ENCODE data around the gene ATP8B2.
A peak's percentile ranks its signal among the peaks of the same experiment; 100 is the strongest.
"Not testable (repeated sequence)": the region's sequence is repeated elsewhere in the genome, so short reads cannot be mapped to it uniquely, and the experiment has no call there.

Gene ATP8B2

DNA sequence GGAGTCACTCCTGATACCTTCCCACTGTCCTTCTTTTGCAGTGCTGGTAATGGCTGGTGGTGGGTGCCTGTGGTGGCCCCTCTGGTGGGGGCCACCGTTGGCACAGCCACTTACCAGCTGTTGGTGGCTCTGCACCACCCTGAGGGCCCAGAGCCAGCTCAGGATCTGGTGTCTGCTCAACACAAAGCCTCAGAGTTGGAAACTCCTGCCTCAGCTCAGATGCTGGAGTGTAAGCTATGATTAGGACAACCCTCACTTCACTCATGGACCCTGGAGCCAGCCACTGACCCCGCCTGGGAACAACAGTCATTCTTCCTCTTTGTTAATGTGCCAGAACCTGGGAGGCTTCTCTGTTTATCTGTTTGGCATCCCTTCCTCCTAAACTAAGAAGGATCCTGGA lies 1.1 kb upstream of the ATP8B2 start:
- DNase-seq: no peak

GRCh38 chr1:154325583-154326545 lies 539 bp downstream of the ATP8B2 start:
- DNase-seq: peak; percentile 40

DNA sequence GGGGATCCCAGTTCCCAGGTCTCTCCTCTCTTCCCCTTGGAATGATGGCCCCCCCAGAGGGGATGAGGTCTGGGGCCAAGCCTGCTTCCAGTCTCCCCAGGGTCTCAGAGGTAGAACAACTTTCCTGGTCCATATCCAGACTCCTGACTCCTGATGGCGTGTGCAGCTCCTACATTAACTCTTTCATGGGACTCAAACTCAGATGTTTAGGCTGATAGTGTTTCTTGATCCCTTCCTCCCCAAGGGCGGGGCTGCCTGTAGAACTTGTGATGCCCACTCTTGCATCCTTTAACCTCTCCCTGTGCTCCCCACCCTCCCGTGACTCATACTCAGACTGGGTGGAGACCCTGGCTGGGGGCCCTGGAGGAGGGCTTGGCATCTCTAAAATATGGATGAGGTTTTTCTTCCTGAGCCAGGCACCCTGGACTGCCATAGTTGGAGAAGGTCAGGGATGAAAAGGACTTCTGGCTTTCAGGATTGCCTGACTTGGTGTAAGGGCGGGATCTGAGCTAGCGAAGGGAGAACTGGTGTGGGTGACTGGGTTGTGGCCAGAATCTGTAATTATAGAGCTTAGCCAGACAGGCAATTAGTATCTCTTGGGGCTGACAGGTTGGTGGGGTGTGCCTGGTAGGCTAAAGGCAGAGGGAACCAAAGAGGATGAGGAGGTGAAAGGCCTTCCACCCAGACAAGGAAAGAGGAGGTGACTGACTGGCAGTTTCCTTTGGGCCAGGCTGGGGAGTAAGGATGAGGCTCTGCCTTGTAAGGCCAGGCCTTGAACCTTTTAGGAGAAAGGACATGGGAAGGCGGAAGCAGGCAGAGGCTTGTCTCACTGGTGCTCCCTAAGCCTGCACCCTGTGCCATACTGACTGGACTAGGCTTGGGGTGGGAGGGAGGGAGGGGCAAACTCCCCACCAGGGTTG lies 1.5 kb downstream of the ATP8B2 start:
- DNase-seq: no peak

DNA sequence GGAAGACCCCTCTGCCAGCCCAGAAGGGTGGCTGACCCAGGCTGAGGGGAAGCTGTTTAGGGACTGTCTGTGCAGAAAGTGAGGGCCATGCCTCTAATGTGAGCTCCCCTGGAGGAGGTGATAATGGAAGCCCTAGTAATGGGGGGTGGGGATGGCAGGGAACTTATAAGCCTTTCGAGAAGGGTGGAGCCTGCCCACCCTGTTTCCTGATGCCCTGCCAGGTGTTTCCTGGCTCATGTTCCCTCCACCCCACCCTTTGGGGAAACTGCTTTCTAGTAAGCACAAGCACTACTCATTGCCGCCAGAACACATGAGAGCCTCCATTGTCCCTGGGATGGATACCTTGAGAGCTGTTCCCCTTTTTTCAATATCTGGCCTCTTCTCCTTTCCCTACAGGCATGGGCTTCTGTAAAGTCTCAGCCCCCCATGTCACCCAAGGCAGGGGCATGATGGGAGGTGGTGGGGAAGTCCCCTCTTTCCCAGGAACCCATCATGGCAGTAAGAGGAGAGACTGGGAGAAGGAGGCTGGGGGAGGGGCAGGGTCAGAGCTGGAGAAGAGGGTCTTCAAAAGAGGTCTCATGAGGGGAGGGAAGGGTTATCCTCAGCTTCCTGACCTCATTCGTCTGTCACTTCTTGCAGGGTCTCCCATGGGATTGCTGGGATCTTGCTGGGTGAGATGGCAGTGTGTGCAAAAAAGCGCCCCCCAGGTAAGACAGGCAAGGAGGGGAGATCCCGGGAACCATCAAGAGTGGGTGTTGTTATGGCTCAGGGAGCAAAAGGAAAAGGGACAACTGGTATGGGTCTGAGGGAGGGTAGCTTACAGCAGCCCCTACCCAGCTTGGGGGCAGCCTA lies 2.4 kb downstream of the ATP8B2 start:
- peak; percentile 25 for DNase-seq

GRCh38 chr1:154328318-154329151 lies 3.2 kb downstream of the ATP8B2 start:
- DNase-seq: peak; percentile 81

DNA sequence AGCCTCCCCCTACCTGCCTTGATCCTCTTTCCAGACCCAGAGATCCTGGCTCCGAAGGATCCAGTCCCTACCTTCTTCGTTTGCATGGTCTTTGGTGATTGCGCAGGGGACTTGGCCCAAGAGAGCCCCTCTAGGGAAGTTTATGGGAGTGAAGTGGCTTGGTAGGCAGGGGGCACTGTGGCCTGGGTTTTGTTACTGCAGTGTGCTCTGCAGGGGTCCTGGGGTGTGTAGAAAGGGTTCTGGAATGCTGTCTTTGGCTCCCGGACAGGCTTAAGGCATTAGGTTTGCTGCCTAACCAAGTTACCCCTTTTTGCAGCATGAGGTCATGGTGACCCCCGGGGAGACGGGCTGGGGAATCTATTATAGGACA lies 3.8 kb downstream of the ATP8B2 start:
- DNase-seq: no peak

GRCh38 chr1:154329551-154330131 lies 4.3 kb downstream of the ATP8B2 start:
- DNase-seq: no peak

- DNase-seq: no peak
Observed at GRCh38 chr1:154330669-154331068, 5.3 kb downstream of the ATP8B2 start.

DNA sequence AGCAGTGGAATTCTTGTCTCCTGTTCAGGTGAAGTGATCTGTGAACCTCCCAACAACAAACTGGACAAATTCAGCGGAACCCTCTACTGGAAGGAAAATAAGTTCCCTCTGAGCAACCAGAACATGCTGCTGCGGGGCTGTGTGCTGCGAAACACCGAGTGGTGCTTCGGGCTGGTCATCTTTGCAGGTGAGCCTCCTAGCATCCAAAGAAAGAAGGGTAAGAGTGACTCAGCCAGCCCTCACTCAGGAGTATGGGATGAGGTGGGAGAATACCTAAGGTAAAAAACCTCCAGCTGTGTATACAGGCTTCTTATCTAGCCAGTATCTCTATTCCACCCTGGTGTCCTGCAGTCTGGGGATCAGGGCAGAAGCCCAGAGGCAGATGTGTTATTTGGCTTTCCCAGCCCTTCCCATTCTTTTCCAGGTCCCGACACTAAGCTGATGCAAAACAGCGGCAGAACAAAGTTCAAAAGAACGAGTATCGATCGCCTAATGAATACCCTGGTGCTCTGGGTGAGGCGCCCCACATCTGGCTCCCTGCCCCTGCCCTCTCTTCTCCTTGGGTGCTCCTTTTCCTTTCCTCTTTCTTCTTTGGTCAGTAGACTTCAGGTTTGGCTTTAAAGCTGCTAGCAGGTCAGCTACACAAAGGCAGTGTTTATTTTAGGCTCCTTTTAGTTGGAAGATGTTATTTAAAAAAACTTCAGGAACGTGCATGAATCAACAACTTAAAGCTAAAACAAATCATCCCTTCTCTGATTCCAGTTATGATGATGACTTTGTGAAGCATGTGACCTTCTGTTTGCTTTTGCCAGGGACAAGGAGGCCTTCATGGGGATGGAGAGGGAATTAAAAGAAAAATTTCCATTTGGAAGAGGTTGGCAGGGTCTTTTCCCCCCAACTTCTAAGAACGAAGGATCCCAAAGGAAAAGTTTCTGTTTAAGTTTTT lies 9.0 kb downstream of the ATP8B2 start:
- DNase-seq: no peak

DNA sequence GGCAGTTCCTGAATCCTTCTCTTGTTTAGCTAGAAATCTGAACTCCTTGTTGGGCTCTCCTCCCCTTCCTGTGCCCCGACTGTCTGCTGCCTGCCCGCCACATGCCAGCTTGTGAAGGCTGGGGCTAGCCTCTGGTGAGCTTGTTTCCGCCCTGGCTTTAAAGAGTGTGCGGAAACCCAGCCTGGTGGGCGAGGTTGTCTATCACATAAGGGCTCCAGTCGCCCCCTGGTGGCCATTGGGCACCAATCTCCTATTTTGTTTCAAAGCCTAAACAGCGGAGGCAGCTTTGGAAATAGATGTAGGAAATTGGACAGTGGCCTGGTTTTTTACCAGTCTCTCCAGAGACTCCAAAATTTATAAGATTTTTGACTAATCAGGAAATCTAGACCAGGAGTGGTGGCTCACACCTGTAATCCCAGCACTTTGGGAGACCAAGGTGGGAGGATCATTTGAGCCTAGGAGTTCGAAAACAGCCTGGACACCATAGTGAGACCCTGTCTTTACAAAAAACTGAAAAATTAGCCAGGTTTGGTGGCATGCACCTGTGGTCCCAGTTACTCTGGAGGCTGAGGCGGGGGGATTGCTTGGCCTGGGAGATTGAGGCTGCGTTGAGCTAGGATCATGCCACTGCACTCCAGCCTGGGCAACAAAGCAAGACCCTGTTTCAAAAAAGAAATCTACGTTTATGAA lies 9.8 kb downstream of the ATP8B2 start:
- DNase-seq: peak; percentile 74

- no peak for DNase-seq
Observed at GRCh38 chr1:154337253-154337894, 12.0 kb downstream of the ATP8B2 start.

GRCh38 chr1:154338875-154339274 lies 13.6 kb downstream of the ATP8B2 start:
- DNase-seq: no peak

GRCh38 chr1:154341366-154341765 lies 16.0 kb downstream of the ATP8B2 start:
- not testable (repeated sequence) for DNase-seq

- no peak for DNase-seq
Observed at GRCh38 chr1:154342132-154342531, 16.8 kb downstream of the ATP8B2 start.

GRCh38 chr1:154342836-154343472 lies 17.6 kb downstream of the ATP8B2 start:
- no peak for DNase-seq

DNA sequence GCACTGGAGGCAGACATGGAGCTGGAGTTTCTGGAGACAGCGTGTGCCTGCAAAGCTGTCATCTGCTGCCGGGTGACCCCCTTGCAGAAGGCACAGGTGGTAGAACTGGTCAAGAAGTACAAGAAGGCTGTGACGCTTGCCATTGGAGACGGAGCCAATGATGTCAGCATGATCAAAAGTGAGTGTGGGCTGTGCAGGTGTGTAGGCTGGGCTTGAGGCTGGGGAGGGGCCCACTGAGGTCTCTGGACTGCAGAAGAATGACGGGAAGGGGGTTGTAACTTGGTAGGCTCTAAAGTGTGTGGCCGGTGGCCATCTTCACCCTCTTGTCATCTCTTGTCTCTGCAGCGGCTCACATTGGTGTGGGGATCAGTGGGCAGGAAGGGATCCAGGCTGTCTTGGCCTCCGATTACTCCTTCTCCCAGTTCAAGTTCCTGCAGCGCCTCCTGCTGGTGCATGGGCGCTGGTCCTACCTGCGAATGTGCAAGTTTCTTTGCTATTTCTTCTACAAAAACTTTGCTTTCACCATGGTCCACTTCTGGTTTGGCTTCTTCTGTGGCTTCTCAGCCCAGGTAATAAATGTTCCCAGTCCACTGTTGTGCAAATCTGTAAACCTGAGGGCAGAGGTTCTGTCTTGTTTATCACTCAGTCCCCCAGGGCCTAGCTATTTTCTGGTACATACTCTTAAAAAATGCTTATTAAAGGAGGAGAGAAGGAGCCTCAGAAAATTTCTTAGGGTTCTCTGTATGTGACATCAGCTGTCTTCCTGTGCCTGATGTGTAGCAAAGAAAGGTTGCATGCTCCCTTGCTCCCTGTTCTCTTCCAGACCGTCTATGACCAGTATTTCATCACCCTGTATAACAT lies 19.9 kb downstream of the ATP8B2 start:
- DNase-seq: no peak

GRCh38 chr1:154346276-154346917 lies 21.1 kb downstream of the ATP8B2 start:
- DNase-seq: no peak

Data from NCI-H146 (cell line).